HepG2 (cell line): Measurements from ENCODE around the gene ZBTB46. TPM values are rescaled to one million over a fixed set of nuclear protein-coding genes. Genes with fewer than 3 reads are reported as not detected.

Experiments
- ATAC-seq: fragments of 200-7000 bp; cut with Tn5 transposase; 3 replicates; pipeline ENCODE4 v1.9.1; 2020; ENCODE audit warnings: mild to moderate bottlenecking, moderate library complexity
- BruUV-seq: library from RNA; stranded (reverse); fragments of 400-500 nt; replicated peaks from 2 replicates; lab custom pipeline; 2021; lab: Mats Ljungman, UMichigan
- CTCF ChIA-PET: fragments of 300-600 bp; formaldehyde crosslinking; extraction: SDS; loops from one replicate; lab custom pipeline; 2021; ENCODE audit warnings: low total read pairs, inconsistent platforms, low intra/inter-chr PET ratio; lab: Yijun Ruan, JAX
- POLR2A ChIA-PET: fragments of 350-600 bp; sonication (Branson Sonifier 250); formaldehyde crosslinking; loops from one replicate; lab custom pipeline; 2020; ENCODE audit warnings: antibody characterized with exemption, inconsistent platforms; lab: Yijun Ruan, JAX
- DNase-seq: peaks from one replicate; pipeline ENCODE4 v3.0.0-alpha.2; 2015; ENCODE audit warnings: low spot score
- FAIRE-seq: peaks from 3 replicates; lab custom pipeline; 2011; peaks lifted over from hg19 to GRCh38; lab: Jason Lieb, UNC
- H2AFZ ChIP-seq: one replicate; pipeline ENCODE4 v1.6.1; 2011; ENCODE audit warnings: low read length, inconsistent platforms
- H3K27ac ChIP-seq: fragments of 300-600 bp; 3 replicates; pipeline ENCODE4 v1.8.0; 2011; ENCODE audit warnings: mixed run types, mild to moderate bottlenecking, mixed read lengths, low read length, inconsistent platforms; ENCODE audit not compliant: insufficient read depth; ENCODE audit errors: extremely low read length
- H3K27me3 ChIP-seq, 2 experiments: fragments of 200-600 bp in 1 of 2; 2 replicates in 1 of 2; 3 replicates in 1 of 2; pipeline versions ENCODE4 v1.6.0 to v1.8.0; 2011; ENCODE audit warnings: low read length in 2 of 2, mild to moderate bottlenecking in 2 of 2, moderate library complexity in 2 of 2, inconsistent platforms in 1 of 2; ENCODE audit not compliant: insufficient read depth in 2 of 2, control insufficient read depth in 1 of 2
- H3K36me3 ChIP-seq, 2 experiments: fragments of 200-600 bp in 1 of 2; replicated peaks in 1 of 2; 2 replicates in 1 of 2; 3 replicates in 1 of 2; pipeline versions ENCODE4 v1.5.1 to v1.8.0; 2011; ENCODE audit warnings: low read length in 2 of 2, inconsistent platforms in 1 of 2; ENCODE audit not compliant: insufficient read depth in 2 of 2, control insufficient read depth in 1 of 2
- H3K4me1 ChIP-seq: 2 replicates; pipeline ENCODE4 v1.5.1; 2012; ENCODE audit warnings: low read length, inconsistent platforms; ENCODE audit not compliant: insufficient read depth
- H3K4me2 ChIP-seq: 2 replicates; pipeline ENCODE4 v1.6.0; 2011; ENCODE audit warnings: low read depth, low read length, inconsistent platforms
- H3K4me3 ChIP-seq, 3 experiments: fragments of 200-600 bp in 1 of 3; sonication (generic), shearing (Covaris generic) in 1 of 3; replicated peaks in 1 of 3; 2 replicates each; pipeline ENCODE4 v1.5.1; 2011 to 2016; ENCODE audit warnings: low read length in 3 of 3, inconsistent platforms in 2 of 3, low read depth in 2 of 3, mild to moderate bottlenecking in 2 of 3, control low read depth in 1 of 3, mixed read lengths in 1 of 3; ENCODE audit not compliant: insufficient read depth in 1 of 3
- H3K79me2 ChIP-seq: one replicate; pipeline ENCODE4 v1.6.1; 2011; ENCODE audit warnings: low read length, inconsistent platforms; ENCODE audit not compliant: insufficient read depth
- H3K9ac ChIP-seq: 2 replicates; pipeline ENCODE4 v1.6.0; 2011; ENCODE audit warnings: mild to moderate bottlenecking, low read depth, low read length, inconsistent platforms; ENCODE audit not compliant: insufficient read depth
- H3K9me3 ChIP-seq: 2 replicates; pipeline ENCODE4 v1.5.1; 2012; ENCODE audit warnings: mild to moderate bottlenecking, low read length
- H4K20me1 ChIP-seq: 2 replicates; pipeline ENCODE4 v1.6.0; 2011; ENCODE audit warnings: inconsistent platforms, mild to moderate bottlenecking, low read length, moderate library complexity; ENCODE audit not compliant: insufficient read depth
- CBFB ChIP-seq: sonication (generic); formaldehyde crosslinking; IDR thresholded peaks from 2 replicates; pipeline ENCODE4 v1.4.0; 2020; ENCODE audit warnings: missing genetic modification reagents
- MNT ChIP-seq: fragments of 450-650 bp; IDR thresholded peaks from 2 replicates; pipeline ENCODE4 v1.6.1; 2016
- RAD51 ChIP-seq: fragments of 450-650 bp; IDR thresholded peaks from 2 replicates; pipeline ENCODE4 v1.6.1; 2016; ENCODE audit warnings: borderline replicate concordance
- RFX3 ChIP-seq: IDR thresholded peaks from 2 replicates; pipeline ENCODE4 v1.6.1; 2016; ENCODE audit warnings: missing biosample characterization, missing genetic modification reagents
- RFXAP ChIP-seq: sonication (generic); formaldehyde crosslinking; IDR thresholded peaks from 2 replicates; pipeline ENCODE4 v1.4.0; 2020; ENCODE audit warnings: missing genetic modification reagents, borderline replicate concordance
- SIX4 ChIP-seq: sonication (generic); formaldehyde crosslinking; IDR thresholded peaks from 2 replicates; pipeline ENCODE4 v1.4.0; 2020; ENCODE audit warnings: missing genetic modification reagents
- SP1 ChIP-seq, 2 experiments: fragments of 450-650 bp in 1 of 2; sonication (generic) in 1 of 2; formaldehyde crosslinking in 1 of 2; IDR thresholded peaks; 2 replicates each; pipeline versions ENCODE4 v1.4.0 to v1.6.1; 2016 to 2020; ENCODE audit warnings: missing genetic modification reagents in 1 of 2
- SYNCRIP ChIP-seq: fragments of 200-400 bp; formaldehyde crosslinking; IDR thresholded peaks from 2 replicates; pipeline ENCODE4 v1.6.1; 2018; ENCODE audit warnings: mild to moderate bottlenecking, low read depth, low read length; ENCODE audit not compliant: insufficient read depth
- TEF ChIP-seq: sonication (generic); formaldehyde crosslinking; IDR thresholded peaks from 2 replicates; pipeline ENCODE4 v1.5.0; 2020; ENCODE audit warnings: missing genetic modification reagents
- ZNF225 ChIP-seq: sonication (generic); formaldehyde crosslinking; IDR thresholded peaks from 2 replicates; pipeline ENCODE4 v1.4.0; 2020; ENCODE audit warnings: mild to moderate bottlenecking, missing genetic modification reagents
- ZNF292 ChIP-seq: sonication (generic); formaldehyde crosslinking; IDR thresholded peaks from 2 replicates; pipeline ENCODE4 v1.8.1; 2022; ENCODE audit warnings: mild to moderate bottlenecking, low read depth, missing genetic modification reagents, borderline replicate concordance
- ZNF343 ChIP-seq: sonication (generic); formaldehyde crosslinking; IDR thresholded peaks from 2 replicates; pipeline ENCODE4 v1.4.0; 2020; ENCODE audit warnings: mild to moderate bottlenecking, missing genetic modification reagents
- ZNF563 ChIP-seq: sonication (generic); formaldehyde crosslinking; IDR thresholded peaks from 2 replicates; pipeline ENCODE4 v1.8.0; 2022; ENCODE audit warnings: mild to moderate bottlenecking, moderate library complexity, missing genetic modification reagents
- ZNF577 ChIP-seq: sonication (generic); formaldehyde crosslinking; IDR thresholded peaks from 2 replicates; pipeline ENCODE4 v1.4.0; 2020; ENCODE audit warnings: mild to moderate bottlenecking, low read depth, missing genetic modification reagents, borderline replicate concordance
- ZNF781 ChIP-seq: sonication (generic); formaldehyde crosslinking; IDR thresholded peaks from 2 replicates; pipeline ENCODE4 v1.5.1; 2020; ENCODE audit warnings: borderline replicate concordance, mild to moderate bottlenecking, missing genetic modification reagents; ENCODE audit errors: not compliant biosample characterization
- ZNF878 ChIP-seq: sonication (generic); formaldehyde crosslinking; IDR thresholded peaks from 2 replicates; pipeline ENCODE4 v1.8.1; 2023; ENCODE audit warnings: mild to moderate bottlenecking, missing genetic modification reagents, moderate library complexity
- WGBS: methylation state at CpG from one replicate; pipeline ENCODE4 v1.1.6; 2017; ENCODE audit warnings: low lambda C conversion rate; 5-methylcytosine and 5-hydroxymethylcytosine counted together
- in situ Hi-C: cut with HindIII; loops from 2 replicates; pipeline ENCODE4 v1.10.0; 2017; ENCODE audit warnings: low pct_unique_long_range_greater_than_20kb; ENCODE audit not compliant: extremely low pct_ligation_motif_present
- intact Hi-C: fragments of 100-400 bp; cut with micrococcal nuclease; formaldehyde crosslinking; loops from one replicate; pipeline ENCODE4 v1.10.0; 2022; ENCODE audit not compliant: unreplicated experiment
- polyA plus RNA-seq, 8 experiments: library from polyadenylated mRNA; depleted of rRNA in 3 of 8; stranded (reverse) in 7 of 8; unstranded in 1 of 8; fragments of >200 nt; fragmentation: Illumina TruSeq in 4 of 8; extraction: Trizol in 4 of 8; gene quantifications; 2 replicates each; pipeline versions ENCODE4 v1.2.1 to v1.2.3, GENCODE V29; 2011 to 2016; ENCODE audit warnings: low read depth in 4 of 8, missing spikeins in 1 of 8, mixed read lengths in 1 of 8; ENCODE audit not compliant: insufficient read depth in 1 of 8
- total RNA-seq, 5 experiments: library from RNA; depleted of rRNA; stranded (reverse); fragments of >200 nt; fragmentation: Illumina TruSeq; extraction: Trizol; gene quantifications; 2 replicates each; pipeline ENCODE4 v1.2.3, GENCODE V29; 2016; ENCODE audit warnings: low read depth in 1 of 5
- TF ChIP-seq, protein P1 (sequence below): IDR thresholded peaks from 2 replicates; pipeline ENCODE4 v1.6.1; 2012; ENCODE audit warnings: inconsistent platforms
- TF ChIP-seq, protein P2 (sequence below): sonication (generic); formaldehyde crosslinking; IDR thresholded peaks from 2 replicates; pipeline ENCODE4 v1.5.1; 2020; ENCODE audit warnings: mild to moderate bottlenecking, missing genetic modification reagents
- TF ChIP-seq, protein P3 (sequence below), 2 experiments: fragments of 450-650 bp in 1 of 2; sonication (generic) in 1 of 2; formaldehyde crosslinking; IDR thresholded peaks; 2 replicates each; pipeline versions ENCODE4 v1.5.0 to v1.8.0; 2020 to 2022; ENCODE audit warnings: mild to moderate bottlenecking in 1 of 2, missing genetic modification reagents in 1 of 2

ZBTB46 gene
- total and polyA plus RNA-seq, 2 of the 13 experiments (the other 11 are each of a cell fraction or from before 2014, with no cell fraction given), result 1.6 to 13.5 TPM

- BruUV-seq, result no TSS peak
- H3K4me1 ChIP-seq, result peaks cover 38% of the 10 kb centered on the region
- H4K20me1 ChIP-seq, result peaks cover 10% of the 10 kb centered on the region; the same call in 1 of the 2 replicates
- H3K79me2 ChIP-seq, result peaks cover 77% of the 10 kb centered on the region
- no peaks in the 10 kb centered on the region for H3K9me3 ChIP-seq
- peak overlapping the region; percentile 81 for H3K27ac ChIP-seq
- CTCF ChIA-PET, result no interaction called here
- peaks cover 26 to 62% of the 10 kb centered on the region in 2 experiments for H3K36me3 ChIP-seq
- peak overlapping the region; percentile 79 to 99 (median 99) for H3K4me3 ChIP-seq
- 95% methylated on average over 17 of the region's 17 CpGs for WGBS
- intact Hi-C loops, result no loop called here
- H3K4me2 ChIP-seq, result peak overlapping the region; percentile 96
- no peak for FAIRE-seq
- ATAC-seq, result no peak
- no peaks in the 10 kb centered on the region; a peak in 1 of 5 replicates for H3K27me3 ChIP-seq
- DNase-seq, result no peak
- no peak overlapping the region for H2AFZ ChIP-seq
- POLR2A ChIA-PET, result interaction anchor here (0.6 to 12.4 kb wide), 9 partner anchors 10 to 248 kb away, joined by 4 to 190 read pairs (median 16); partner anchors contain the start of genes LIME1, SLC2A4RG, TNFRSF6B and TPD52L2
- peak overlapping the region; percentile 97 for H3K9ac ChIP-seq
- in situ Hi-C loops, result loop anchor here (5.0 to 10.0 kb wide), 3 partner anchors 33 to 148 kb away; no protein-coding TSS in a partner anchor
- 0 out of 2 replicates have a peak, but pooled peaks have one; percentile 8 for TF ChIP-seq ZNF343 (CRISPR knock-in tag)
- TF ChIP-seq, protein P1, sequence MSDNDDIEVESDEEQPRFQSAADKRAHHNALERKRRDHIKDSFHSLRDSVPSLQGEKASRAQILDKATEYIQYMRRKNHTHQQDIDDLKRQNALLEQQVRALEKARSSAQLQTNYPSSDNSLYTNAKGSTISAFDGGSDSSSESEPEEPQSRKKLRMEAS, result no peak
- TF ChIP-seq, protein P2, sequence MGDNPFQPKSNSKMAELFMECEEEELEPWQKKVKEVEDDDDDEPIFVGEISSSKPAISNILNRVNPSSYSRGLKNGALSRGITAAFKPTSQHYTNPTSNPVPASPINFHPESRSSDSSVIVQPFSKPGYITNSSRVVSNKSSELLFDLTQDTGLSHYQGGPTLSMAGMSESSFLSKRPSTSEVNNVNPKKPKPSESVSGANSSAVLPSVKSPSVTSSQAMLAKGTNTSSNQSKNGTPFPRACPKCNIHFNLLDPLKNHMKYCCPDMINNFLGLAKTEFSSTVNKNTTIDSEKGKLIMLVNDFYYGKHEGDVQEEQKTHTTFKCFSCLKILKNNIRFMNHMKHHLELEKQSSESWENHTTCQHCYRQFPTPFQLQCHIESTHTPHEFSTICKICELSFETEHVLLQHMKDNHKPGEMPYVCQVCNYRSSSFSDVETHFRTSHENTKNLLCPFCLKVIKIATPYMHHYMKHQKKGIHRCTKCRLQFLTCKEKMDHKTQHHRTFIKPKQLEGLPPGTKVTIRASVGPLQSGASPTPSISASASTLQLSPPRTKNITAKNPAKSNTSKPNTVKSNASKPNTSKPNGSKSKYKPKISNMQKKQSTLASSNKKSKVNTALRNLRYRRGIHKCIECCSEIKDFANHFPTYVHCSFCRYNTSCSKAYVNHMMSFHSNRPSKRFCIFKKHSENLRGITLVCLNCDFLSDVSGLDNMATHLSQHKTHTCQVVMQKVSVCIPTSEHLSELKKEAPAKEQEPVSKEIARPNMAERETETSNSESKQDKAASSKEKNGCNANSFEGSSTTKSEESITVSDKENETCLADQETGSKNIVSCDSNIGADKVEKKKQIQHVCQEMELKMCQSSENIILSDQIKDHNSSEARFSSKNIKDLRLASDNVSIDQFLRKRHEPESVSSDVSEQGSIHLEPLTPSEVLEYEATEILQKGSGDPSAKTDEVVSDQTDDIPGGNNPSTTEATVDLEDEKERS (CRISPR knock-in tag), result no peak
- no peak for TF ChIP-seq CBFB (CRISPR knock-in tag)
- 0 out of 2 replicates have a peak, but pooled peaks have one; percentile 18 for TF ChIP-seq ZNF563 (CRISPR knock-in tag)
- no peak for TF ChIP-seq SYNCRIP
- TF ChIP-seq SIX4 (CRISPR knock-in tag), result no peak
- TF ChIP-seq RAD51, result no peak
- TF ChIP-seq RFX3, result no peak
- no peak for TF ChIP-seq RFXAP (CRISPR knock-in tag)
- no peak for TF ChIP-seq ZNF878 (CRISPR knock-in tag)
- no peak for TF ChIP-seq ZNF225 (CRISPR knock-in tag)
- 0 out of 2 replicates have a peak, but pooled peaks have one; percentile 43 for TF ChIP-seq ZNF577 (CRISPR knock-in tag)
- TF ChIP-seq TEF, result no peak
- TF ChIP-seq ZNF292 (CRISPR knock-in tag), result no peak
- TF ChIP-seq, protein P3, sequence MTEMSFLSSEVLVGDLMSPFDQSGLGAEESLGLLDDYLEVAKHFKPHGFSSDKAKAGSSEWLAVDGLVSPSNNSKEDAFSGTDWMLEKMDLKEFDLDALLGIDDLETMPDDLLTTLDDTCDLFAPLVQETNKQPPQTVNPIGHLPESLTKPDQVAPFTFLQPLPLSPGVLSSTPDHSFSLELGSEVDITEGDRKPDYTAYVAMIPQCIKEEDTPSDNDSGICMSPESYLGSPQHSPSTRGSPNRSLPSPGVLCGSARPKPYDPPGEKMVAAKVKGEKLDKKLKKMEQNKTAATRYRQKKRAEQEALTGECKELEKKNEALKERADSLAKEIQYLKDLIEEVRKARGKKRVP (CRISPR knock-in tag; IDR thresholded peaks at IDR 0.05), result no peak
- TF ChIP-seq MNT, result no peak
- TF ChIP-seq SP1 (IDR thresholded peaks at IDR 0.05), result no peak
- no peak for TF ChIP-seq SP1 (CRISPR knock-in tag; IDR thresholded peaks at IDR 0.05)
- TF ChIP-seq ZNF781, result no peak
These were observed 121.9 kb downstream of the ZBTB46 start for GRCh38 chr20:63709149-63709527.
